Breast epithelium (tissue), 4 donors: Measurements from ENCODE around the gene KLHL24. TPM values are rescaled to one million over a fixed set of nuclear protein-coding genes. Genes with fewer than 3 reads are reported as not detected.

Source experiments
- DNase-seq, 2 donors: peaks; one replicate each; pipeline ENCODE4 v3.0.0-alpha.2; 2019; ENCODE audit warnings: low spot score in 2 of 2
- H3K27ac ChIP-seq, 2 donors: fragments of 200-600 bp; sonication (generic) in 1 of 2; one replicate each; pipeline ENCODE4 v1.5.1; 2016 to 2019; ENCODE audit warnings: mild to moderate bottlenecking in 1 of 2
- H3K27me3 ChIP-seq, 2 donors: fragments of 200-600 bp; sonication (generic) in 1 of 2; one replicate each; pipeline versions ENCODE4 v1.5.1 to v1.6.0; 2017 to 2019; ENCODE audit warnings: control low read depth in 1 of 2, mild to moderate bottlenecking in 1 of 2
- H3K36me3 ChIP-seq: fragments of 200-600 bp; one replicate; pipeline ENCODE4 v1.5.1; 2019
- H3K4me1 ChIP-seq, 2 donors: fragments of 200-600 bp; sonication (generic); one replicate each; pipeline ENCODE4 v1.5.1; 2016 to 2019; ENCODE audit warnings: control low read depth in 1 of 2
- H3K4me3 ChIP-seq, 3 donors: fragments of 200-600 bp; sonication (generic); 1 replicate in 2 of 3; 2 replicates in 1 of 3; pipeline ENCODE4 v1.5.1; 2016 to 2019; ENCODE audit warnings: mild to moderate bottlenecking in 3 of 3, moderate library complexity in 2 of 3
- H3K9me3 ChIP-seq, 2 donors: fragments of 200-600 bp; sonication (generic) in 1 of 2; one replicate each; pipeline ENCODE4 v1.5.1; 2016 to 2019; ENCODE audit warnings: control low read depth in 1 of 2
- CTCF ChIP-seq, 3 donors: fragments of 450-650 bp; IDR thresholded peaks; one replicate each; pipeline ENCODE4 v1.5.1; 2016 to 2017; ENCODE audit warnings: antibody characterized with exemption in 3 of 3, mild to moderate bottlenecking in 3 of 3, moderate library complexity in 3 of 3
- POLR2A ChIP-seq: fragments of 450-650 bp; IDR thresholded peaks from one replicate; pipeline ENCODE4 v1.6.1; 2016; ENCODE audit warnings: antibody characterized with exemption, mild to moderate bottlenecking, moderate library complexity
- POLR2AphosphoS5 ChIP-seq, 3 donors: sonication (generic); formaldehyde crosslinking; IDR thresholded peaks; one replicate each; pipeline ENCODE4 v1.6.1; 2017; ENCODE audit warnings: antibody characterized with exemption in 3 of 3
- intact Hi-C: fragments of 100-400 bp; cut with DNase I; formaldehyde crosslinking; loops from one replicate; pipeline ENCODE4 v1.15.1; 2023; ENCODE audit warnings: low total_unique reads
- total RNA-seq, 3 donors: library from RNA; depleted of rRNA; stranded (reverse); fragments of >200 nt; gene quantifications; one replicate each; pipeline ENCODE4 v1.1.0, GENCODE V29; 2016

KLHL24 gene
- total RNA-seq, 3 donors from 2014 or later: 108 to 184 (median 129) TPM

GRCh38 chr3:183644244-183644643 is 8.8 kb downstream of the KLHL24 start:
- no peak for DNase-seq
- intact Hi-C loops: no loop called here
- no peaks in the 10 kb centered on the region for H3K36me3 ChIP-seq
- H3K4me3 ChIP-seq: no peak overlapping the region
- no peaks in the 10 kb centered on the region for H3K4me1 ChIP-seq
- no peaks in the 10 kb centered on the region for H3K27me3 ChIP-seq
- H3K27ac ChIP-seq: no peak overlapping the region
- TF ChIP-seq CTCF (IDR thresholded peaks at IDR 0.05) (no peak), POLR2AphosphoS5 (IDR thresholded peaks at IDR 0.05) (no peak), POLR2A (no peak)
- no peaks in the 10 kb centered on the region for H3K9me3 ChIP-seq

GRCh38 chr3:183645254-183645653 is 9.8 kb downstream of the KLHL24 start:
- DNase-seq: no peak
- no peak overlapping the region for H3K27ac ChIP-seq
- no peaks in the 10 kb centered on the region for H3K9me3 ChIP-seq
- no peaks in the 10 kb centered on the region for H3K36me3 ChIP-seq
- TF ChIP-seq POLR2A: no peak
- no peak for TF ChIP-seq CTCF (IDR thresholded peaks at IDR 0.05)
- TF ChIP-seq POLR2AphosphoS5 (IDR thresholded peaks at IDR 0.05): no peak
- intact Hi-C loops: no loop called here
- no peak overlapping the region for H3K4me3 ChIP-seq
- H3K27me3 ChIP-seq: no peaks in the 10 kb centered on the region
- H3K4me1 ChIP-seq: no peaks in the 10 kb centered on the region

GRCh38 chr3:183650554-183650953 is 15.1 kb downstream of the KLHL24 start:
- no peaks in the 10 kb centered on the region for H3K27me3 ChIP-seq
- no peak for TF ChIP-seq CTCF (IDR thresholded peaks at IDR 0.05)
- TF ChIP-seq POLR2AphosphoS5 (IDR thresholded peaks at IDR 0.05): no peak
- TF ChIP-seq POLR2A: no peak
- H3K36me3 ChIP-seq: peaks cover 21% of the 10 kb centered on the region
- H3K4me3 ChIP-seq: no peak overlapping the region
- H3K4me1 ChIP-seq: no peaks in the 10 kb centered on the region
- no peak overlapping the region for H3K27ac ChIP-seq
- peaks cover 15 to 35% of the 10 kb centered on the region in 2 donors for H3K9me3 ChIP-seq
- intact Hi-C loops: no loop called here
- DNase-seq: no peak

- TF ChIP-seq CTCF (IDR thresholded peaks at IDR 0.05) (no peak), POLR2AphosphoS5 (IDR thresholded peaks at IDR 0.05) (no peak), POLR2A (no peak)
- DNase-seq: no peak
- intact Hi-C loops: no loop called here
- peaks cover 15 to 35% of the 10 kb centered on the region in 2 donors for H3K9me3 ChIP-seq
- no peaks in the 10 kb centered on the region for H3K27me3 ChIP-seq
- H3K4me1 ChIP-seq: no peaks in the 10 kb centered on the region
- peaks cover 21% of the 10 kb centered on the region for H3K36me3 ChIP-seq
- no peak overlapping the region for H3K27ac ChIP-seq
- H3K4me3 ChIP-seq: no peak overlapping the region
Observed at GRCh38 chr3:183653209-183654064, 18.0 kb downstream of the KLHL24 start.

- peaks cover 15 to 35% of the 10 kb centered on the region in 2 donors for H3K9me3 ChIP-seq
- H3K4me1 ChIP-seq: no peaks in the 10 kb centered on the region
- DNase-seq: no peak
- H3K27me3 ChIP-seq: no peaks in the 10 kb centered on the region
- no peak overlapping the region for H3K4me3 ChIP-seq
- intact Hi-C loops: no loop called here
- peaks cover 21% of the 10 kb centered on the region for H3K36me3 ChIP-seq
- TF ChIP-seq POLR2A (no peak), CTCF (IDR thresholded peaks at IDR 0.05) (no peak), POLR2AphosphoS5 (IDR thresholded peaks at IDR 0.05) (no peak)
- H3K27ac ChIP-seq: no peak overlapping the region
Observed at GRCh38 chr3:183654727-183655126, 19.3 kb downstream of the KLHL24 start.
